HepG2 (cell line): ENCODE results near the gene UEVLD. TPM values are rescaled to one million over a fixed set of nuclear protein-coding genes. Genes with fewer than 3 reads are reported as not detected.

Source experiments
- ARID5B ChIP-seq: IDR thresholded peaks from 2 replicates; pipeline ENCODE4 v1.4.0; 2020; ENCODE audit warnings: mild to moderate bottlenecking, missing genetic modification reagents
- ATF7 ChIP-seq, 2 experiments: fragments of 450-650 bp in 1 of 2; sonication (generic) in 1 of 2; formaldehyde crosslinking in 1 of 2; IDR thresholded peaks; 2 replicates each; pipeline versions ENCODE4 v1.4.0 to v1.6.1; 2016 to 2020; ENCODE audit warnings: antibody characterized with exemption in 1 of 2, mild to moderate bottlenecking in 1 of 2, missing genetic modification reagents in 1 of 2
- ATF7-NPFF ChIP-seq: sonication (generic); formaldehyde crosslinking; IDR thresholded peaks from 2 replicates; pipeline ENCODE4 v1.8.1; 2023; ENCODE audit warnings: mild to moderate bottlenecking, low read depth, missing genetic modification reagents, moderate library complexity
- DMAP1 ChIP-seq: IDR thresholded peaks from 2 replicates; pipeline ENCODE4 v1.6.1; 2016
- FUBP1 ChIP-seq: sonication (generic); formaldehyde crosslinking; IDR thresholded peaks from 2 replicates; pipeline ENCODE4 v1.5.1; 2020; ENCODE audit warnings: missing genetic modification reagents, mild to moderate bottlenecking, borderline replicate concordance
- MEIS1 ChIP-seq: sonication (generic); formaldehyde crosslinking; IDR thresholded peaks from 2 replicates; pipeline ENCODE4 v1.9.0; 2021; ENCODE audit warnings: mild to moderate bottlenecking, missing genetic modification reagents, moderate library complexity, borderline replicate concordance
- MIXL1 ChIP-seq: IDR thresholded peaks from 2 replicates; pipeline ENCODE4 v1.6.1; 2016
- MXI1 ChIP-seq: IDR thresholded peaks from 3 replicates; pipeline ENCODE4 v1.6.1; 2012; ENCODE audit warnings: low read depth, low read length, inconsistent platforms, borderline replicate concordance
- PCBP1 ChIP-seq: fragments of 200-400 bp; formaldehyde crosslinking; IDR thresholded peaks from 2 replicates; pipeline ENCODE4 v1.6.1; 2017; ENCODE audit warnings: mild to moderate bottlenecking, low read depth, low read length, borderline replicate concordance
- RBFOX2 ChIP-seq: fragments of 200-400 bp; formaldehyde crosslinking; IDR thresholded peaks from 2 replicates; pipeline ENCODE4 v1.6.1; 2017; ENCODE audit warnings: low read depth, mild to moderate bottlenecking, low read length
- SNAI1 ChIP-seq: sonication (generic); formaldehyde crosslinking; IDR thresholded peaks from 2 replicates; pipeline ENCODE4 v1.5.0; 2020; ENCODE audit warnings: mild to moderate bottlenecking, missing genetic modification reagents, borderline replicate concordance
- SSRP1 ChIP-seq: IDR thresholded peaks from 2 replicates; pipeline ENCODE4 v1.6.1; 2016; ENCODE audit warnings: control low read depth
- ZNF17 ChIP-seq: sonication (generic); formaldehyde crosslinking; IDR thresholded peaks from 2 replicates; pipeline ENCODE4 v1.5.0; 2020; ENCODE audit warnings: mild to moderate bottlenecking, missing genetic modification reagents
- ZNF609 ChIP-seq: sonication (generic); formaldehyde crosslinking; IDR thresholded peaks from 2 replicates; pipeline ENCODE4 v1.4.0; 2020; ENCODE audit warnings: mild to moderate bottlenecking, missing genetic modification reagents, borderline replicate concordance
- ZNF710 ChIP-seq: sonication (generic); formaldehyde crosslinking; IDR thresholded peaks from 2 replicates; pipeline ENCODE4 v1.5.0; 2020; ENCODE audit warnings: mild to moderate bottlenecking, missing genetic modification reagents, borderline replicate concordance
- ZNF777 ChIP-seq: sonication (generic); formaldehyde crosslinking; IDR thresholded peaks from 2 replicates; pipeline ENCODE4 v1.4.0; 2020; ENCODE audit warnings: missing genetic modification reagents
- ZNF816 ChIP-seq: sonication (generic); formaldehyde crosslinking; IDR thresholded peaks from 2 replicates; pipeline ENCODE4 v1.8.0; 2022; ENCODE audit warnings: missing genetic modification reagents, mild to moderate bottlenecking, borderline replicate concordance
- polyA plus RNA-seq, 8 experiments: library from polyadenylated mRNA; depleted of rRNA in 3 of 8; stranded (reverse) in 7 of 8; unstranded in 1 of 8; fragments of >200 nt; fragmentation: Illumina TruSeq in 4 of 8; extraction: Trizol in 4 of 8; gene quantifications; 2 replicates each; pipeline versions ENCODE4 v1.2.1 to v1.2.3, GENCODE V29; 2011 to 2016; ENCODE audit warnings: low read depth in 4 of 8, missing spikeins in 1 of 8, mixed read lengths in 1 of 8; ENCODE audit not compliant: insufficient read depth in 1 of 8
- total RNA-seq, 5 experiments: library from RNA; depleted of rRNA; stranded (reverse); fragments of >200 nt; fragmentation: Illumina TruSeq; extraction: Trizol; gene quantifications; 2 replicates each; pipeline ENCODE4 v1.2.3, GENCODE V29; 2016; ENCODE audit warnings: low read depth in 1 of 5

Gene UEVLD
- total and polyA plus RNA-seq, 2 of the 13 experiments (the other 11 are each of a cell fraction or from before 2014, with no cell fraction given): 5.7 to 13.7 TPM

- TF ChIP-seq ZNF609 (CRISPR knock-in tag) (no peak), ZNF17 (no peak), ZNF777 (CRISPR knock-in tag) (no peak), ARID5B (CRISPR knock-in tag) (peak; percentile 69), ZNF816 (CRISPR knock-in tag) (no peak), MEIS1 (CRISPR knock-in tag) (no peak), SNAI1 (CRISPR knock-in tag) (no peak), ZNF710 (CRISPR knock-in tag) (0 out of 2 replicates have a peak, but pooled peaks have one; percentile 43), MXI1 (no peak), RBFOX2 (no peak), ATF7-NPFF (CRISPR knock-in tag) (no peak), SSRP1 (CRISPR knock-in tag) (peak; percentile 89; the same call in 1 of the 2 replicates), MIXL1 (CRISPR knock-in tag) (no peak), DMAP1 (no peak), FUBP1 (CRISPR knock-in tag) (no peak), PCBP1 (no peak), ATF7 (IDR thresholded peaks at IDR 0.05) (no peak), ATF7 (CRISPR knock-in tag; IDR thresholded peaks at IDR 0.05) (no peak)
These were observed 9.4 kb downstream of the UEVLD start (continued) for GRCh38 chr11:18578975-18579598.
